Body of pancreas (tissue), 4 donors: ENCODE data around the gene TSPAN32.

Experiments
- CTCF ChIP-seq, 7 experiments: fragments of 450-650 bp in 4 of 7; fragments of 200-600 bp in 3 of 7; sonication (generic) in 3 of 7; IDR thresholded peaks; one replicate each; pipeline ENCODE4 v1.5.1; 2016 to 2019; ENCODE audit warnings: antibody characterized with exemption in 7 of 7
- POLR2A ChIP-seq, 3 donors: fragments of 450-650 bp; IDR thresholded peaks; one replicate each; pipeline ENCODE4 v1.6.1; 2016; ENCODE audit warnings: antibody characterized with exemption in 3 of 3, mild to moderate bottlenecking in 2 of 3

GRCh38 chr11:2293531-2293971 lies 8.3 kb upstream of the TSPAN32 start:
- TF ChIP-seq CTCF (IDR thresholded peaks at IDR 0.05): no peak
- no peak for TF ChIP-seq POLR2A (IDR thresholded peaks at IDR 0.05)
